Heart left ventricle (tissue), 13 donors: ENCODE data around the gene ITGB3BP.
"Not testable (repeated sequence)": the region's sequence is repeated elsewhere in the genome, so short reads cannot be mapped to it uniquely, and the experiment has no call there.

Experiments
- POLR2A ChIP-seq, 2 donors: fragments of 450-650 bp; IDR thresholded peaks; one replicate each; pipeline ENCODE4 v1.6.1; 2017; ENCODE audit warnings: antibody characterized with exemption in 2 of 2, mild to moderate bottlenecking in 2 of 2, moderate library complexity in 2 of 2
- TF ChIP-seq, protein P1 (sequence below), 12 donors: fragments of 200-600 bp; sonication (generic) in 4 of 12; IDR thresholded peaks; one replicate each; pipeline versions ENCODE4 v1.5.0 to v1.8.0; 2018 to 2022; ENCODE audit warnings: antibody characterized with exemption in 12 of 12, mild to moderate bottlenecking in 5 of 12
- donor health status: ischemic (EF 13 %, LVEDD 7.1; RV severe dilation, severe dysfunction).
- donor health status: DM: no; HTN: yes; CAD: no.
- donor health status: DM: no; HTN: no; CAD: no.
- donor health status: ischemic (EF 25% LVEDD 6.9; RV normal size, moderate dysfunction).
- donor health status: ischemic (EF 25% LVEDD 5.7; RV mildly dilated, moderate dysfunction).
- donor health status: ischemic (EF 35%, LVEDD 5.7; RV mildly dilated, moderate dysfunction).
- donor health status: nonischemic (EF 11% LVEDD 7.7; RV severe dilation, severe dysfunction).
- donor health status: DM: yes; HTN: yes; CAD: no.
- donor health status: PGD.
- donor health status: ischemic (EF 29% LVEDD 5.4; RV normal size, mild dysfunction).
- donor health status: nonischemic (EF 23%, LVEDD 6.1; RV moderate dilation, normal function).

DNA sequence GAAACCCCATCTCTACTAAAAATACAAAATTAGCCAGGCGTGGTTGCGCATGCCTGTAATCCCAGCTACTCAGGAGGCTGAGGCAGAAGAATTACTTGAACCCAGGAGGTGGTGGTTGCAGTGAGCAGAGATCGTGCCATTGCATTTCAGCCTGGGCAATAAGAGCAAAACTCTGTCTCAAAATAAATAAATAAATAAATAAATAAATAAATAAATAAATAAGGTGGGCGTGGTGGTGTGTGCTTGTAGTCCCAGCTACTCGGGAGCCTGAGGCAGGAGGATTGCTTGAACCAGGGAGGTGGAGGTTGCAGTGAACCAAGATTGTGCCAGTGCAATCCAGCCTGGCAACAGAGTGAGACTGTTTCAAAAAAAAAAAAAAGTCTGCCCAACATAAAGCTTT is 54.3 kb downstream of the ITGB3BP start:
- not testable (repeated sequence) for TF ChIP-seq POLR2A (IDR thresholded peaks at IDR 0.05)
- TF ChIP-seq, protein P1, sequence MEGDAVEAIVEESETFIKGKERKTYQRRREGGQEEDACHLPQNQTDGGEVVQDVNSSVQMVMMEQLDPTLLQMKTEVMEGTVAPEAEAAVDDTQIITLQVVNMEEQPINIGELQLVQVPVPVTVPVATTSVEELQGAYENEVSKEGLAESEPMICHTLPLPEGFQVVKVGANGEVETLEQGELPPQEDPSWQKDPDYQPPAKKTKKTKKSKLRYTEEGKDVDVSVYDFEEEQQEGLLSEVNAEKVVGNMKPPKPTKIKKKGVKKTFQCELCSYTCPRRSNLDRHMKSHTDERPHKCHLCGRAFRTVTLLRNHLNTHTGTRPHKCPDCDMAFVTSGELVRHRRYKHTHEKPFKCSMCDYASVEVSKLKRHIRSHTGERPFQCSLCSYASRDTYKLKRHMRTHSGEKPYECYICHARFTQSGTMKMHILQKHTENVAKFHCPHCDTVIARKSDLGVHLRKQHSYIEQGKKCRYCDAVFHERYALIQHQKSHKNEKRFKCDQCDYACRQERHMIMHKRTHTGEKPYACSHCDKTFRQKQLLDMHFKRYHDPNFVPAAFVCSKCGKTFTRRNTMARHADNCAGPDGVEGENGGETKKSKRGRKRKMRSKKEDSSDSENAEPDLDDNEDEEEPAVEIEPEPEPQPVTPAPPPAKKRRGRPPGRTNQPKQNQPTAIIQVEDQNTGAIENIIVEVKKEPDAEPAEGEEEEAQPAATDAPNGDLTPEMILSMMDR (IDR thresholded peaks at IDR 0.05): not testable (repeated sequence)
